K562 (cell line): ENCODE data around the gene VRK3. TPM values are rescaled to one million over a fixed set of nuclear protein-coding genes. Genes with fewer than 3 reads are reported as not detected.

Source experiments
- CHD4 ChIP-seq: fragments of 200-600 bp; sonication (generic); IDR thresholded peaks from 3 replicates; pipeline ENCODE4 v1.6.1; 2012; ENCODE audit warnings: low read depth, mild to moderate bottlenecking, mixed read lengths, low read length, inconsistent platforms; ENCODE audit not compliant: insufficient read depth, insufficient replicate concordance, poor library complexity, severe bottlenecking
- COPS2 ChIP-seq: fragments of 450-650 bp; conservative IDR thresholded peaks from 2 replicates; pipeline ENCODE4 v1.6.1; 2016; ENCODE audit warnings: mild to moderate bottlenecking, moderate library complexity
- FOXJ3 ChIP-seq: sonication (generic); formaldehyde crosslinking; IDR thresholded peaks from 2 replicates; pipeline ENCODE4 v1.4.0; 2020; ENCODE audit warnings: mild to moderate bottlenecking, missing genetic modification reagents
- GABPB1 ChIP-seq: sonication (generic); formaldehyde crosslinking; IDR thresholded peaks from 2 replicates; pipeline ENCODE4 v1.8.0; 2022; ENCODE audit warnings: mild to moderate bottlenecking, missing genetic modification reagents
- HDGF ChIP-seq: fragments of 450-650 bp; IDR thresholded peaks from 2 replicates; pipeline ENCODE4 v1.6.1; 2016
- HIVEP1 ChIP-seq: fragments of 250-450 bp; sonication (Bioruptor Pico); IDR thresholded peaks from 2 replicates; pipeline ENCODE4 v1.4.0; 2020; ENCODE audit warnings: mild to moderate bottlenecking
- KHSRP ChIP-seq: fragments of 450-650 bp; IDR thresholded peaks from 2 replicates; pipeline ENCODE4 v1.6.1; 2017
- MAZ ChIP-seq, 2 experiments: fragments of 450-650 bp in 1 of 2; sonication (generic) in 1 of 2; formaldehyde crosslinking; IDR thresholded peaks in 1 of 2; conservative IDR thresholded peaks in 1 of 2; 2 replicates each; pipeline versions ENCODE4 v1.4.0 to v1.5.0; 2020; ENCODE audit warnings: mild to moderate bottlenecking in 1 of 2, missing genetic modification reagents in 1 of 2
- MYNN ChIP-seq, 2 experiments: sonication (generic); formaldehyde crosslinking in 1 of 2; IDR thresholded peaks; 2 replicates each; pipeline versions ENCODE4 v1.5.0 to v1.6.1; 2016 to 2020; ENCODE audit warnings: antibody characterized with exemption in 1 of 2, missing genetic modification reagents in 1 of 2
- NCOR1 ChIP-seq: fragments of 450-650 bp; IDR thresholded peaks from 2 replicates; pipeline ENCODE4 v1.6.1; 2016; ENCODE audit warnings: mild to moderate bottlenecking, moderate library complexity
- NFRKB ChIP-seq: fragments of 450-650 bp; IDR thresholded peaks from 2 replicates; pipeline ENCODE4 v1.6.1; 2016; ENCODE audit warnings: low read depth
- PHTF2 ChIP-seq: fragments of 250-450 bp; sonication (Bioruptor Pico); IDR thresholded peaks from 2 replicates; pipeline ENCODE4 v1.5.0; 2021; ENCODE audit warnings: mild to moderate bottlenecking
- PRMT5 ChIP-seq: sonication (generic); formaldehyde crosslinking; IDR thresholded peaks from 2 replicates; pipeline ENCODE4 v1.5.0; 2020; ENCODE audit warnings: missing genetic modification reagents
- RBBP5 ChIP-seq: fragments of 200-600 bp; sonication (generic); IDR thresholded peaks from 2 replicates; pipeline ENCODE4 v1.6.1; 2012; ENCODE audit warnings: borderline replicate concordance, mild to moderate bottlenecking, low read length, control low read depth, inconsistent platforms; ENCODE audit not compliant: insufficient read depth, poor library complexity, severe bottlenecking
- RBM34 ChIP-seq: fragments of 200-400 bp; formaldehyde crosslinking; IDR thresholded peaks from 2 replicates; pipeline ENCODE4 v1.6.1; 2018; ENCODE audit warnings: low read length, borderline replicate concordance; ENCODE audit not compliant: insufficient read depth
- SLC30A9 ChIP-seq: fragments of 250-450 bp; sonication (Bioruptor Pico); IDR thresholded peaks from 2 replicates; pipeline ENCODE4 v1.8.0; 2022; ENCODE audit warnings: mild to moderate bottlenecking, moderate library complexity
- XRCC5 ChIP-seq: fragments of 200-400 bp; formaldehyde crosslinking; IDR thresholded peaks from 2 replicates; pipeline ENCODE4 v1.6.1; 2017; ENCODE audit warnings: low read depth, mild to moderate bottlenecking, low read length
- ZNF316 ChIP-seq: fragments of 450-650 bp; IDR thresholded peaks from 2 replicates; pipeline ENCODE4 v1.6.1; 2016
- ZNF354B ChIP-seq: fragments of 250-450 bp; sonication (Bioruptor Pico); IDR thresholded peaks from 2 replicates; pipeline ENCODE4 v1.4.0; 2020
- ZNF408 ChIP-seq: fragments of 250-450 bp; sonication (Bioruptor Pico); IDR thresholded peaks from 2 replicates; pipeline ENCODE4 v1.4.0; 2020; ENCODE audit warnings: low read depth, mild to moderate bottlenecking, moderate library complexity
- ZNF707 ChIP-seq: fragments of 250-450 bp; sonication (Bioruptor Pico); conservative IDR thresholded peaks from 2 replicates; pipeline ENCODE4 v1.8.0; 2022; ENCODE audit warnings: inconsistent platforms, mild to moderate bottlenecking, moderate library complexity
- polyA plus RNA-seq, 8 experiments: library from polyadenylated mRNA; depleted of rRNA in 4 of 8; stranded (reverse) in 5 of 8; unstranded in 3 of 8; fragments of >200 nt; fragmentation: Nextera tagmentation in 2 of 8; fragmentation: Illumina TruSeq in 1 of 8; extraction: Ambion mirVana in 2 of 8; extraction: Trizol in 1 of 8; gene quantifications; 2 replicates each; pipeline versions ENCODE4 v1.2.1 to v1.2.3, GENCODE V29; 2011 to 2014; ENCODE audit warnings: inconsistent platforms in 1 of 8, missing spikeins in 1 of 8
- total RNA-seq, 7 experiments: library from RNA; depleted of rRNA in 6 of 7; stranded (reverse); fragments of >200 nt in 6 of 7; fragmentation: Illumina TruSeq in 2 of 7; extraction: Trizol in 2 of 7; gene quantifications; 2 replicates each; pipeline versions ENCODE4 v1.2.1 to v1.2.3, GENCODE V29; 2011 to 2021; ENCODE audit warnings: low replicate concordance in 1 of 7
- TF ChIP-seq, protein P1 (sequence below): fragments of 450-650 bp; formaldehyde crosslinking; IDR thresholded peaks from 2 replicates; pipeline ENCODE4 v1.4.0; 2020; ENCODE audit warnings: mild to moderate bottlenecking, moderate library complexity
- TF ChIP-seq, protein P2 (sequence below): fragments of 250-450 bp; sonication (Bioruptor Pico); IDR thresholded peaks from 2 replicates; pipeline ENCODE4 v1.5.0; 2021
- TF ChIP-seq, protein P3 (sequence below): sonication (generic); formaldehyde crosslinking; IDR thresholded peaks from 2 replicates; pipeline ENCODE4 v1.8.0; 2023; ENCODE audit warnings: mild to moderate bottlenecking, missing genetic modification reagents

VRK3 gene
- total and polyA plus RNA-seq, 9 of the 15 experiments (the other 6 are each of a cell fraction or from before 2014, with no cell fraction given), result 25.6 to 94.3 (median 42.9) TPM

DNA sequence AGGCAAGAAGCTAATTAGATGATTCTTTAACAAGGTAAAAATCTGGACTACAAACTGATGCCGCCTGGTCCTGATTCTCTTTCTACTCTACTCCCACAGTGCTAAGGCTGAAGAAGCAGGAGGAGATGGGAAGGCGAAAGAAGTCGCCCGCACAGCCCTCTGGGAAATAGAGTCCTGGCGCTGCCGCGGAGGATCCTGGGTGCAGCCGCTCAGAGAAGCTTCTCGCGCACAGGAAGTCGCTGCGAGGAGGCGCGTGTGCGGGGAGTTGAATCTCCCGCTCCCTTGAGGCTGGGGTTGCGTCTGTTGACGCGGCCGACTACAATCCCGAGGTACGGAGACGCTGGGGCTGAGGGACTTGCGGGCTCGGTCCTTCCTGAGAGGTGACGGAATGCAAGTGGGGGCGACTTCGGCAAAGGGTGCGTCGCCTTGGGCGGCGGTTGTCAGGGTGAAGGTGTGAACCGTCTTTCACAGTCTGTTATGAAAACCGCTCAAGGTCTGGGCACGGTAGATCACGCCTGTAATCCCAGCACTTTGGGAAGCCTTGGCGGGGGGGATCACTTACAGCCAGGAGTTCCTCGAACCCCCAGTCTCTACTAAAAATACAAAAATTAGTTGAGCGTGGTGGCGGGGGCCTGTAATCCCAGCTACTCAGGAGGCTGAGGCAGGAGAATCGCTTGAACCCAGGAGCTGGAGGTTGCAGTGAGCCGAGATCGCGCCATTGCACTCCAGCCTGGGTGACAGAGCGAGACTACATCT is 800 bp upstream of the VRK3 start, which contains the start of gene ZNF473 (continued):
- TF ChIP-seq, protein P1, sequence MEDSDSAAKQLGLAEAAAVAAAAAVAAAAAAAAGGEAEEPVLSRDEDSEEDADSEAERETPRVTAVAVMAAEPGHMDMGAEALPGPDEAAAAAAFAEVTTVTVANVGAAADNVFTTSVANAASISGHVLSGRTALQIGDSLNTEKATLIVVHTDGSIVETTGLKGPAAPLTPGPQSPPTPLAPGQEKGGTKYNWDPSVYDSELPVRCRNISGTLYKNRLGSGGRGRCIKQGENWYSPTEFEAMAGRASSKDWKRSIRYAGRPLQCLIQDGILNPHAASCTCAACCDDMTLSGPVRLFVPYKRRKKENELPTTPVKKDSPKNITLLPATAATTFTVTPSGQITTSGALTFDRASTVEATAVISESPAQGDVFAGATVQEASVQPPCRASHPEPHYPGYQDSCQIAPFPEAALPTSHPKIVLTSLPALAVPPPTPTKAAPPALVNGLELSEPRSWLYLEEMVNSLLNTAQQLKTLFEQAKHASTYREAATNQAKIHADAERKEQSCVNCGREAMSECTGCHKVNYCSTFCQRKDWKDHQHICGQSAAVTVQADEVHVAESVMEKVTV (CRISPR knock-in tag), result no peak
- TF ChIP-seq NCOR1 (no peak), SLC30A9 (CRISPR knock-in tag) (no peak), ZNF707 (CRISPR knock-in tag) (no peak), NFRKB (0 out of 2 replicates have a peak, but pooled peaks have one; percentile 45), CHD4 (no peak), COPS2 (no peak), GABPB1 (CRISPR knock-in tag) (peak; percentile 95), PHTF2 (CRISPR knock-in tag) (no peak), FOXJ3 (no peak), ZNF354B (CRISPR knock-in tag) (no peak), KHSRP (no peak), ZNF316 (no peak), RBBP5 (peak; percentile 84), RBM34 (no peak), MAZ (CRISPR knock-in tag; conservative IDR thresholded peaks at IDR 0.05 in 1 of 2, IDR thresholded peaks at IDR 0.05 in 1 of 2) (peak in 1 of 2 experiments; percentile 23; a peak in 2 of 4 replicates), XRCC5 (no peak), MYNN (IDR thresholded peaks at IDR 0.05) (peak; percentile 84), MYNN (CRISPR knock-in tag; IDR thresholded peaks at IDR 0.05) (no peak), ZNF408 (CRISPR knock-in tag) (no peak), HDGF (no peak), HIVEP1 (peak; percentile 57; the same call in 1 of the 2 replicates), PRMT5 (no peak)
- TF ChIP-seq, protein P2, sequence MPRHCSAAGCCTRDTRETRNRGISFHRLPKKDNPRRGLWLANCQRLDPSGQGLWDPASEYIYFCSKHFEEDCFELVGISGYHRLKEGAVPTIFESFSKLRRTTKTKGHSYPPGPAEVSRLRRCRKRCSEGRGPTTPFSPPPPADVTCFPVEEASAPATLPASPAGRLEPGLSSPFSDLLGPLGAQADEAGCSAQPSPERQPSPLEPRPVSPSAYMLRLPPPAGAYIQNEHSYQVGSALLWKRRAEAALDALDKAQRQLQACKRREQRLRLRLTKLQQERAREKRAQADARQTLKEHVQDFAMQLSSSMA, result no peak
- TF ChIP-seq, protein P3, sequence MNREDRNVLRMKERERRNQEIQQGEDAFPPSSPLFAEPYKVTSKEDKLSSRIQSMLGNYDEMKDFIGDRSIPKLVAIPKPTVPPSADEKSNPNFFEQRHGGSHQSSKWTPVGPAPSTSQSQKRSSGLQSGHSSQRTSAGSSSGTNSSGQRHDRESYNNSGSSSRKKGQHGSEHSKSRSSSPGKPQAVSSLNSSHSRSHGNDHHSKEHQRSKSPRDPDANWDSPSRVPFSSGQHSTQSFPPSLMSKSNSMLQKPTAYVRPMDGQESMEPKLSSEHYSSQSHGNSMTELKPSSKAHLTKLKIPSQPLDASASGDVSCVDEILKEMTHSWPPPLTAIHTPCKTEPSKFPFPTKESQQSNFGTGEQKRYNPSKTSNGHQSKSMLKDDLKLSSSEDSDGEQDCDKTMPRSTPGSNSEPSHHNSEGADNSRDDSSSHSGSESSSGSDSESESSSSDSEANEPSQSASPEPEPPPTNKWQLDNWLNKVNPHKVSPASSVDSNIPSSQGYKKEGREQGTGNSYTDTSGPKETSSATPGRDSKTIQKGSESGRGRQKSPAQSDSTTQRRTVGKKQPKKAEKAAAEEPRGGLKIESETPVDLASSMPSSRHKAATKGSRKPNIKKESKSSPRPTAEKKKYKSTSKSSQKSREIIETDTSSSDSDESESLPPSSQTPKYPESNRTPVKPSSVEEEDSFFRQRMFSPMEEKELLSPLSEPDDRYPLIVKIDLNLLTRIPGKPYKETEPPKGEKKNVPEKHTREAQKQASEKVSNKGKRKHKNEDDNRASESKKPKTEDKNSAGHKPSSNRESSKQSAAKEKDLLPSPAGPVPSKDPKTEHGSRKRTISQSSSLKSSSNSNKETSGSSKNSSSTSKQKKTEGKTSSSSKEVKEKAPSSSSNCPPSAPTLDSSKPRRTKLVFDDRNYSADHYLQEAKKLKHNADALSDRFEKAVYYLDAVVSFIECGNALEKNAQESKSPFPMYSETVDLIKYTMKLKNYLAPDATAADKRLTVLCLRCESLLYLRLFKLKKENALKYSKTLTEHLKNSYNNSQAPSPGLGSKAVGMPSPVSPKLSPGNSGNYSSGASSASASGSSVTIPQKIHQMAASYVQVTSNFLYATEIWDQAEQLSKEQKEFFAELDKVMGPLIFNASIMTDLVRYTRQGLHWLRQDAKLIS (CRISPR knock-in tag), result peak; percentile 94
